OCI-LY3 (cell line): ENCODE measurements around the gene SLC43A2.

Experiments used
- H2AFZ ChIP-seq: fragments of 200-600, 300-600 bp; shearing (Covaris generic); 2 replicates; pipeline ENCODE4 v1.6.0; 2014; ENCODE audit warnings: antibody characterized with exemption, low read depth, low read length
- H3K27ac ChIP-seq: fragments of 200-600, 300-600 bp; sonication (generic); 2 replicates; pipeline ENCODE4 v1.5.1; 2014; ENCODE audit warnings: mild to moderate bottlenecking, low read length, moderate library complexity, mixed read lengths
- H3K27me3 ChIP-seq: fragments of 200-600, 300-600 bp; sonication (generic); 2 replicates; pipeline ENCODE4 v1.6.1; 2014; ENCODE audit warnings: low read depth, low read length, mixed read lengths
- H3K36me3 ChIP-seq: fragments of 200-600, 300-600 bp; sonication (generic); replicated peaks from 2 replicates; pipeline ENCODE3; 2014; ENCODE audit warnings: low read depth, low read length, mixed read lengths
- H3K4me1 ChIP-seq: fragments of 300-600, 200-600 bp; sonication (generic); 2 replicates; pipeline ENCODE4 v1.6.1; 2014; ENCODE audit warnings: low read length, mixed read lengths
- H3K4me2 ChIP-seq: fragments of 200-600, 300-600 bp; sonication (generic); 2 replicates; pipeline ENCODE4 v1.6.1; 2014; ENCODE audit warnings: low read length, mixed read lengths
- H3K4me3 ChIP-seq: fragments of 300-600, 200-600 bp; sonication (generic); 2 replicates; pipeline ENCODE4 v1.5.1; 2014; ENCODE audit warnings: antibody characterized with exemption, mild to moderate bottlenecking, low read length, moderate library complexity
- H3K79me2 ChIP-seq: fragments of 300-600, 200-600 bp; shearing (Covaris generic); 2 replicates; pipeline ENCODE4 v1.6.1; 2014; ENCODE audit warnings: mild to moderate bottlenecking, low read length, mixed read lengths
- H3K9ac ChIP-seq: fragments of 300-600, 200-600 bp; shearing (Covaris generic); 2 replicates; pipeline ENCODE4 v1.6.0; 2014; ENCODE audit warnings: mild to moderate bottlenecking, low read length, moderate library complexity
- H3K9me3 ChIP-seq: fragments of 200-600, 300-600 bp; shearing (Covaris generic); 2 replicates; pipeline ENCODE4 v1.6.1; 2014; ENCODE audit warnings: low read length, mixed read lengths; ENCODE audit not compliant: insufficient read depth
- H4K20me1 ChIP-seq: fragments of 200-600, 300-600 bp; sonication (generic); 2 replicates; pipeline ENCODE4 v1.6.1; 2016; ENCODE audit warnings: low read length, mixed read lengths; ENCODE audit not compliant: insufficient read depth
- CTCF ChIP-seq: fragments of 200-600, 300-600 bp; sonication (generic); IDR thresholded peaks from 2 replicates; pipeline ENCODE4 v1.5.1; 2014; ENCODE audit warnings: antibody characterized with exemption, low read length, low read depth
- EZH2phosphoT487 ChIP-seq: fragments of 200-600 bp; shearing (Covaris generic); IDR thresholded peaks from 2 replicates; pipeline ENCODE4 v1.6.1; 2018; ENCODE audit warnings: antibody characterized with exemption, mixed run types, low read depth

Gene SLC43A2

GRCh38 chr17:1590029-1590746 is 38.4 kb downstream of the SLC43A2 start:
- no peaks in the 10 kb centered on the region for H4K20me1 ChIP-seq
- H3K79me2 ChIP-seq: no peaks in the 10 kb centered on the region
- H3K36me3 ChIP-seq: no peaks in the 10 kb centered on the region
- H3K4me1 ChIP-seq: peaks cover 44% of the 10 kb centered on the region
- no peaks in the 10 kb centered on the region for H3K27me3 ChIP-seq
- H3K27ac ChIP-seq: no peak overlapping the region
- H2AFZ ChIP-seq: no peak overlapping the region; the same call in 1 of the 2 replicates
- H3K4me3 ChIP-seq: 0 out of 2 replicates have a peak overlapping the region, but pooled peaks have one; percentile 21
- TF ChIP-seq CTCF: no peak
- TF ChIP-seq EZH2phosphoT487: no peak
- H3K9me3 ChIP-seq: no peaks in the 10 kb centered on the region
- peak overlapping the region; percentile 11; the same call in 1 of the 2 replicates for H3K9ac ChIP-seq
- peak overlapping the region; percentile 44 for H3K4me2 ChIP-seq

GRCh38 chr17:1588821-1589585 is 39.6 kb downstream of the SLC43A2 start:
- peaks cover 40% of the 10 kb centered on the region for H3K4me1 ChIP-seq
- H2AFZ ChIP-seq: no peak overlapping the region
- H3K4me3 ChIP-seq: no peak overlapping the region
- H3K27me3 ChIP-seq: no peaks in the 10 kb centered on the region
- H3K79me2 ChIP-seq: no peaks in the 10 kb centered on the region
- H3K36me3 ChIP-seq: no peaks in the 10 kb centered on the region
- H3K9ac ChIP-seq: no peak overlapping the region
- H3K9me3 ChIP-seq: no peaks in the 10 kb centered on the region
- TF ChIP-seq CTCF: no peak
- no peak for TF ChIP-seq EZH2phosphoT487
- H3K4me2 ChIP-seq: no peak overlapping the region
- H4K20me1 ChIP-seq: no peaks in the 10 kb centered on the region
- no peak overlapping the region for H3K27ac ChIP-seq

- TF ChIP-seq CTCF: no peak
- no peak for TF ChIP-seq EZH2phosphoT487
- Histone ChIP-seq H3K4me2 (no peak overlapping the region), H3K27me3 (no peaks in the 10 kb centered on the region), H3K4me1 (no peaks in the 10 kb centered on the region), H2AFZ (no peak overlapping the region), H3K36me3 (no peaks in the 10 kb centered on the region), H3K9me3 (no peaks in the 10 kb centered on the region), H4K20me1 (no peaks in the 10 kb centered on the region), H3K4me3 (no peak overlapping the region), H3K9ac (no peak overlapping the region), H3K27ac (no peak overlapping the region), H3K79me2 (no peaks in the 10 kb centered on the region)
Measured at GRCh38 chr17:1584167-1584566, 44.5 kb downstream of the SLC43A2 start.

- Histone ChIP-seq H2AFZ (no peak overlapping the region), H3K36me3 (no peaks in the 10 kb centered on the region), H3K27me3 (no peaks in the 10 kb centered on the region), H3K4me2 (no peak overlapping the region), H3K9ac (no peak overlapping the region), H3K4me1 (no peaks in the 10 kb centered on the region), H3K4me3 (no peak overlapping the region), H3K27ac (no peak overlapping the region), H4K20me1 (no peaks in the 10 kb centered on the region), H3K9me3 (no peaks in the 10 kb centered on the region), H3K79me2 (no peaks in the 10 kb centered on the region)
- TF ChIP-seq CTCF: no peak
Measured at GRCh38 chr17:1583556-1583955, 45.1 kb downstream of the SLC43A2 start.
